Activated naive CD8-positive, alpha-beta T cell treated with anti-CD3 and anti-CD28 coated beads, Interleukin-2, amount 10 ng/mL, durations not matched to agents 7 days and 5 days (primary cell): ENCODE results near the gene EPHA2. TPM values are rescaled to one million over a fixed set of nuclear protein-coding genes. Genes with fewer than 3 reads are reported as not detected.

Experiments
- ATAC-seq: fragments of 150-1000 bp; cut with Tn5 transposase; one replicate; pipeline ENCODE4 v1.10.0; 2021; ENCODE audit warnings: low read depth, moderate library complexity
- POLR2A ChIA-PET: fragments of 350-600 bp; sonication (Branson Sonifier 250); formaldehyde crosslinking; loops from one replicate; lab custom pipeline; 2021; ENCODE audit warnings: antibody characterized with exemption; lab: Charles Lee
- DNase-seq: peaks from one replicate; pipeline ENCODE4 v3.0.0; 2021
- H3K27ac Mint-ChIP-seq: one replicate; pipeline ENCODE4 v1.8.0; 2022; ENCODE audit warnings: mild to moderate bottlenecking, mixed read lengths
- H3K27me3 Mint-ChIP-seq: one replicate; pipeline ENCODE4 v1.8.0; 2022; ENCODE audit warnings: mild to moderate bottlenecking, moderate library complexity, mixed read lengths
- H3K36me3 Mint-ChIP-seq: one replicate; pipeline ENCODE4 v1.8.0; 2021; ENCODE audit warnings: mild to moderate bottlenecking, mixed read lengths
- H3K4me1 Mint-ChIP-seq: one replicate; pipeline ENCODE4 v1.8.0; 2021; ENCODE audit warnings: mixed read lengths
- H3K4me3 Mint-ChIP-seq: one replicate; pipeline ENCODE4 v1.8.0; 2022; ENCODE audit warnings: mild to moderate bottlenecking, moderate library complexity, mixed read lengths
- H3K9me3 Mint-ChIP-seq: one replicate; pipeline ENCODE4 v1.8.0; 2021; ENCODE audit warnings: mixed read lengths
- total RNA-seq, 2 experiments: library from RNA; stranded (reverse); gene quantifications; one replicate each; pipeline ENCODE4 v1.2.3, GENCODE V29; 2021

EPHA2 gene
- total RNA-seq, 2 experiments from 2014 or later: not detected

DNA sequence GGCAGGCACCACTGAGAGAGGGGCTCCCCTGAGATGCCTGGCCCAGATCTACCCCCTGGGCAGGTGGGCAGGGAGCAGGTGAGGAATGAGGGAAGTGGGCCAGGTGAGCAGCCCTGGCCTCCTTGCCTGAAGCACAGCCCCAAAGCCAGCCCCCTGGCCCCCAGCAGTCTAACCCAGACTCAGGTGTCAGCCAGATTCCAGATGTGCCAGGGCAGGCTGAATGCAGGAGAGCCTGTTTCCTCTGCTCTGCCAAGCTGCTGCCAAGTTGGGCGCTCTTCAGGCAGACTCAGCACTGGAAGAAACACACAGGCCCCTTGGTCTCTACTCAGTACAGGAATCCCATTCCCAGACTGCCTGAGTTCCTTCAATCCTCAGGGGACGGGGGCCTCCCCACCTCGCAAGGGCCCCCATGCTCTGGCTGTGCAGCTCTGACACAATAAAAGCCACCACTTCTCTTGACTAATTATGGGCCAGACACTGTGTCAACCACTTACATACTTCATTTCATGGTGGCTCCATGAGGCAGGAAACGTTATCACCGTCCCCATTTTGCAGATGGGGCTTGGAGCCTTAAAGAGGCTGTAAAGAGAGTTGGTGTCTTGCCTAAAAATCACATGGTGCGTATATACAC, 36.2 kb upstream of the EPHA2 start:
- Mint-ChIP-seq H3K9me3 (no peaks in the 10 kb centered on the region), H3K27ac (no peak overlapping the region), H3K4me1 (peaks cover 3% of the 10 kb centered on the region), H3K36me3 (no peaks in the 10 kb centered on the region), H3K27me3 (peaks cover 3% of the 10 kb centered on the region), H3K4me3 (no peak overlapping the region)
- POLR2A ChIA-PET: no interaction called here
- DNase-seq (no peak), ATAC-seq (no peak)

DNA sequence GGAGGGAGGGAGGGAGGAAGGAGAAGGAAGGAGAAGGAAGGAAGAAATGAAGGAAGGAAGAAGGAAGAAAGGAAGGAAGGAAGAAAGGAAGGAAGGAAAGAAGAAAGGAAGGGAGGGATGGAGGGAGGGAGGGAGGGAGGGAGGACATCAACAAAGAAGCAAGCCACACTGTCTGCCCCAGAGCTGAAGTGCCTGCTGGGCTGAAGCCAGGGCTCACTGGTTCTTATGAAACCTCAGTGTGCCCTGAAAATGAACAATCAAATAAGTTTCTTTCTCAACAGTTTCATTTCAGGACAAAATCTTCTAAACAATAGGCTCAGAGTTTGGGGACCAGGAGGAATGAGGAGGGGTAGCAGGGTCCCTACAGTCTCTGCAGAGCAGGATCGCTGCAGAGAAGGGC, 35.4 kb upstream of the EPHA2 start:
- Mint-ChIP-seq H3K36me3 (no peaks in the 10 kb centered on the region), H3K27ac (no peak overlapping the region), H3K4me3 (no peak overlapping the region), H3K4me1 (peaks cover 3% of the 10 kb centered on the region), H3K27me3 (peaks cover 3% of the 10 kb centered on the region), H3K9me3 (no peaks in the 10 kb centered on the region)
- POLR2A ChIA-PET: no interaction called here
- ATAC-seq (no peak), DNase-seq (no peak)

DNA sequence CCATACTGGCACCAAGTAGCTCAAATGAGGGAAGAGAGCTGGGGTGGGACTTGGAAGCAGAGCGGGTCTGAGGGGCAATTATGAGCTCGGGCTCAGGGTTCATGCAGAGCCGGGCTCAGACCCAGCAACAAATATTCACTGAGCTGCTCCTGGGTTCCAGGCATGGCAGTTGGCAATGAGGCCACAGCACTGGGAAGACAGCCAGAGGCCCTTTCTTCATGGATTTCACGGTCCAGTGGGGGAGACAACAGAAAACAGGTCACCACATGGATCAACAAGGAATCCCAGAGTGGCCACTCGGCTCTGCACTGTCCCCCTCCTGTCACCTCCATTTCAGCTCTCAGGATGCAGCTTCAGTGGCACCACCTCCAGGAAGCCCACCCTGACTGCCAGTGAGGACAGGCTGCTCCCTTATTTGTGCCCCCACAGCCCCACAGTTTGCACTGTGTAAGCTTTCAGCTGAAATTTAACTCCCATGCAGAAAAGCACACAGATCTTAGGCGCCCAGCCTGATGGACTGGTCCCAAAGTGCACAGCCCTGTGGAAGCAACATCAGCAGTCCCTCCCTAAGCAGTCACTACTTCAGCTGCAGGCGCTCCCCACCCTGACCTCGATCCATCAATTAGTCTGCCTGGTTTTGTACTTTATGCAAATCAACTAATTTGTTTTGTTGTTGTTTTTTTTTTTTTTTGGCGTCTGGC, 34.2 kb upstream of the EPHA2 start:
- ATAC-seq (no peak), DNase-seq (no peak)
- Mint-ChIP-seq H3K27me3 (peaks cover 3% of the 10 kb centered on the region), H3K9me3 (no peaks in the 10 kb centered on the region), H3K4me3 (no peak overlapping the region), H3K4me1 (peaks cover 3% of the 10 kb centered on the region), H3K27ac (no peak overlapping the region), H3K36me3 (no peaks in the 10 kb centered on the region)
- POLR2A ChIA-PET: interaction anchor here (1.0 kb wide), 1 partner anchor 111 kb away, joined by 6 read pairs; no protein-coding TSS in a partner anchor

DNA sequence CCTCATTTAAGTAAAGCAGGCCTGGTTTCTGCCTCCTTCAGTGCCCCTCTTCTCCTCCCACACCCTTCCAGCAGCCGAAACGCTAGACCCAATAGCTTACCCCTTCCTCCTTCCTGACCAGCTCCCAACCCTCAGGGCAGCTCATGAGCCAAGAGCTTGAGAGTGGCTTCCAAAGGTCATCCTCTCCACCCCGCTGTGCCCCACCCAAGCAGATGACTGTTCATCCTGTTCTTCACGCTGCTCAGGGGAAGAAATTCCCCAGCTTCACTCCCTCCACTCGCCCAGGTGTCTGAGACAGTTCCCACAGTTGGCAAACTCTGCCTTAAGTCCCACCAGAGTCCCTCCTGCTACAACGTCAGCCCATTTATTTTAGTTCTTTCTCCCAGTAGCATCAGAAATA, 33.1 kb upstream of the EPHA2 start:
- Mint-ChIP-seq H3K4me3 (no peak overlapping the region), H3K27ac (no peak overlapping the region), H3K4me1 (peaks cover 3% of the 10 kb centered on the region), H3K9me3 (no peaks in the 10 kb centered on the region), H3K36me3 (no peaks in the 10 kb centered on the region), H3K27me3 (peaks cover 3% of the 10 kb centered on the region)
- POLR2A ChIA-PET: interaction anchor here (1.4 to 1.6 kb wide), 2 partner anchors 110 to 175 kb away, joined by 3 to 6 read pairs; no protein-coding TSS in a partner anchor
- ATAC-seq (no peak), DNase-seq (no peak)

DNA sequence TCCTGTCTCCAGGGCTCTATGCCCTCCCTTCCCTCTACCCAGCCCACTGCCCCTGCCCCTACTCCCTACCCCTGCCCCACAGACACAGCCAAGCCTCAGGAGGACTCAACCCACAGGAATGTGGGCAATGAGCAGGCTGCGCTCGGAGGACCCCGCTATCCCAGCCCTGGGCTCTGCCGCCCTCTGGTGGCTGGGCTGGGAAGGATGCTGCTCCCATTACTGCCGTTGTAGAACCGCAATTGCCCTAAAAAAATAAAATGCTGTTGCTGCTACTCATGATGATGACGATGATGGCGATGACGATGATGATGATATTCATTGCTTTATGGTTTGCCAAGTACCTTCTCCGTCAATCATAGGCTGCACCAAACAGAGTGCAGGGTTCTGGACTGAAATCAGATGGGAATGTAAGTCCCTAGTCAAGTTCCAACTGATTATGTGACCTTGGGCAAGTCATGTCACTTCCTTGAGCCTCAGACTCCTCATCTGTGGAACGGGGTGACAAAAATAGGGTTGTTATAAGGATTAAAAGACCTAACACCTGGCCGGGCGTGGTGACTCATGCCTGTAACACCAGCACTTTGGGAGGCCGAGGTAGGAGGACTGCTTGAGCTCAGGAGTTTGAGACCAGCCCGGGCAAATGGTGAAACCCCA, 32.0 kb upstream of the EPHA2 start:
- peaks cover 3% of the 10 kb centered on the region for H3K4me1 Mint-ChIP-seq
- H3K36me3 Mint-ChIP-seq: no peaks in the 10 kb centered on the region
- peaks cover 3% of the 10 kb centered on the region for H3K27me3 Mint-ChIP-seq
- DNase-seq (peak; percentile 87), ATAC-seq (peak; percentile 74)
- H3K4me3 Mint-ChIP-seq: no peak overlapping the region
- H3K9me3 Mint-ChIP-seq: no peaks in the 10 kb centered on the region
- H3K27ac Mint-ChIP-seq: no peak overlapping the region
- POLR2A ChIA-PET: interaction anchor here (1.0 to 1.6 kb wide), 3 partner anchors 106 to 176 kb away, joined by 3 to 6 read pairs (median 5); no protein-coding TSS in a partner anchor

DNA sequence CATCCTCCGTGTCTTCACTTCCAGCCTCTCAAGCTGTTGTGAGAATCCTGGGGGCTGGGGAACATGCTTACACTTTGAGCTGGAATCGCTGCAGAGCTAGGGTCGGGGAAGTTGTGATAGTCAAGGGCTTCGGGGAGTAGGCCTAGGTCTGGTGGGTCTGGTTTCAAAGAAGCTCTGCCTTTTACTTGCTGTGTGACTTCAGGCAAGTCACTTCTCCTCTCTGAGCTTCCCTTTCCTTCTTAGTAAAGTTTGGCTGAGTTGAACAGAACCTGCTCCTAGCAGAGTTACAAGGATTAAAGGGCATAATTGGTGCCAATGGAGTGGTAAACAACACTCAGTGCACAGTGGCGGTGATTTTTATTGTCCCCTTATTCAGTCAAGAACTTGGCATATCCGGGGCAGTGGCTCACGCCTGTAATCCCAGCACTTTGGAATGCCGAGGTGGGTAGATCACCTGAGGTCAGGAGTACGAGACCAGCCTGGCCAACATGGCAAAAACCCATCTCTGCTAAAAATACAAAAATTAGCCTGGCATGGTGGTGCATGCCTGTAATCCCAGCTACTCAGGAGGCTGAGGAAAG, 30.9 kb upstream of the EPHA2 start:
- POLR2A ChIA-PET: interaction anchor here (1.0 to 1.4 kb wide), 2 partner anchors 105 to 108 kb away, joined by 5 to 6 read pairs; no protein-coding TSS in a partner anchor
- no peak for DNase-seq
- no peak for ATAC-seq
- Mint-ChIP-seq H3K27ac (no peak overlapping the region), H3K4me1 (peaks cover 3% of the 10 kb centered on the region), H3K9me3 (no peaks in the 10 kb centered on the region), H3K4me3 (no peak overlapping the region), H3K36me3 (no peaks in the 10 kb centered on the region), H3K27me3 (peaks cover 3% of the 10 kb centered on the region)

DNA sequence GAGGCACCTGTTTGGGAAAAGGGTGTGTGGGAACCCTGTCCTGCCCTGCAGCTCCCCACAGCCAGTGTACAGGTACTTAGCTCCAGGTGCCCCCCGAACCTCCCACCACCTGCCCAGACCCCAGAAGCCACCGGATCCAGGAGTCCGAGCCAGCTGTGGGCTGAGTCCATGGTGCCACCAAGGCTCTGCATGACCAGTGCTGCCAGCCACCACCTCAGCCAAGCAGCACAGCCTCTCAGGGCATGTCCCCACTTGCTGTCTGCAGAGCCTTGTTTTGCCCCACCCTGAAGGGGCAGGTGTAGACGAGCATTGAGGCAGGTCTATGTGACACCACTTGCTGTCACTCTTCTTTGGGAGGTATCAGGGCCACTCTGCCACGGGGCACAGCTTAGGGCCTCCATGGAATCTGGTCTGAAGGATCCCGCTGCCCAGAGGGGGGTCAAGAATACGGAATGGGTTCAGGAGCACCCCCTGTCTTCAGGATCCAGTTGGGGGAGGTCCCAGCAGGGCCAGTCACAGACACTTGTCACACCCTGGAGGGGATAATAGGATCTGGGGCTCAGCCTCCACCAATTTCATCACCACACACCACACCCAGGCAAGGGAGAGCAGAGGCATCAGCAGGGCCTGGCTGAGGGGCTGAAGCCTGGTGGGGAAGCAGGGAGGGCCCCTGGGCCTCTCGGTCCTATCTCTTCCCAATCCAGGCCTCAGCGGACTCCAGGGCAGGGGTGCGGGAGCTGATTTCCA, 28.9 kb upstream of the EPHA2 start:
- peaks cover 2% of the 10 kb centered on the region for H3K27me3 Mint-ChIP-seq
- POLR2A ChIA-PET: no interaction called here
- H3K4me1 Mint-ChIP-seq: peaks cover 3% of the 10 kb centered on the region
- ATAC-seq: no peak
- H3K27ac Mint-ChIP-seq: no peak overlapping the region
- no peaks in the 10 kb centered on the region for H3K9me3 Mint-ChIP-seq
- DNase-seq: no peak
- H3K4me3 Mint-ChIP-seq: no peak overlapping the region
- H3K36me3 Mint-ChIP-seq: no peaks in the 10 kb centered on the region

DNA sequence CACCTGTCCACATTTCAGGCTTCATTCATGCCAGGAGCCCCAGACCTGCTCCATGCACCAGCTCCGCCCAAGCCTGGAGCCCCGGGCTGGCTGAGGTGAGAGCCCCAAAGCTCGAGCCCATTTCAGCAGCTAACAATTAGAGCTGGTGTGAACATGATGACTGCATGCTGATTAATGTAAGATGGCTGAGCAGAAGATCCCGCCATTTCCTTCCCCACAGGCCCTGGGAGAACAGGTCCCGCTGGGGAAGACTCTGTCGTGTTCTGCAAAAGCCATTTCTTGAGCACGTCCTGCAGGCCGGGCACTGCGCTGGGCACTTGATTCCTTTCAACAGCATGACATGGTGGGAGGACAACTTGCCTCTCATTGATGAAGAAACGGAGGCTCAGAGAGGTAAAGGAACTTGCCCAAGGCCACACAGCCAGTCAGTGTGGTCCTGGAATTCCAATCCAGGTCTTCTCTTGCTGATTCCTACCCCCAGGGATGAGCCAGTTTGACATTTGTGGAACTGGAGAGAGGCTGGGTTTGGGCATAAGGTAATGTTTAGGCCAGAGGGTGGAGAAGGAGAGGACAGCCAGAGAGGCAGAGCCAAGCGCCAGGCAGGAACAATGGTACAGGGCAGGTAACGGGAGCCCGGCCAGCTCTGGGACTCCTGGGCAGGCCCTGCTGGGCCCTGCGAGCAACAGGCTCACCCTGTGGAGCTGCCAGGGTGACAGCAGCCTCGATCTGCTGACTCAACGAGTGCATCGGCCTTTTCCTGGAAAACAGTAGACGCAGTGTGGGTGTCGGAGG, 28.1 kb upstream of the EPHA2 start:
- Mint-ChIP-seq H3K27ac (no peak overlapping the region), H3K9me3 (no peaks in the 10 kb centered on the region), H3K4me3 (no peak overlapping the region), H3K27me3 (no peaks in the 10 kb centered on the region), H3K4me1 (peaks cover 3% of the 10 kb centered on the region), H3K36me3 (no peaks in the 10 kb centered on the region)
- no peak for DNase-seq
- POLR2A ChIA-PET: no interaction called here
- ATAC-seq: no peak

DNA sequence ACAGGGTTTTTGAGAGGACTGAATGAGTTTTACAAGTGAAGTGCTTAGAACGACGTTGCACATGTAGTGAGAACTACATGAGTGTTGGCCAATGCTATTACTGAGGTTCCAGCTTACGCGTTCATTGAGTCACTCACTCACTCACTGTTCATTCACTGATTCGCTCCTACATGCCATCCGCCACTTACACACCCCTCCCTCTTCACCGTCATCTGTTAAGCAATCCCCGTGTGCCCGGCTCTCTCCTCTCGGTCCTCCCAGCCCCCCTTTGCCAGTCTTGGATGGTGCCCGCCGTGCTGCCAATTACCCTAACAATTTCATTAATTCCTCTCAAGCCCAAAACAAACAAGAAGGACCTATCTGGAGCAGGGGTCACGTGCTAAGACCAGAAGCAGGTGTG, 27.3 kb upstream of the EPHA2 start:
- Mint-ChIP-seq H3K9me3 (no peaks in the 10 kb centered on the region), H3K4me1 (peaks cover 3% of the 10 kb centered on the region), H3K27me3 (no peaks in the 10 kb centered on the region), H3K36me3 (no peaks in the 10 kb centered on the region), H3K27ac (no peak overlapping the region), H3K4me3 (no peak overlapping the region)
- no peak for ATAC-seq
- POLR2A ChIA-PET: no interaction called here
- no peak for DNase-seq

DNA sequence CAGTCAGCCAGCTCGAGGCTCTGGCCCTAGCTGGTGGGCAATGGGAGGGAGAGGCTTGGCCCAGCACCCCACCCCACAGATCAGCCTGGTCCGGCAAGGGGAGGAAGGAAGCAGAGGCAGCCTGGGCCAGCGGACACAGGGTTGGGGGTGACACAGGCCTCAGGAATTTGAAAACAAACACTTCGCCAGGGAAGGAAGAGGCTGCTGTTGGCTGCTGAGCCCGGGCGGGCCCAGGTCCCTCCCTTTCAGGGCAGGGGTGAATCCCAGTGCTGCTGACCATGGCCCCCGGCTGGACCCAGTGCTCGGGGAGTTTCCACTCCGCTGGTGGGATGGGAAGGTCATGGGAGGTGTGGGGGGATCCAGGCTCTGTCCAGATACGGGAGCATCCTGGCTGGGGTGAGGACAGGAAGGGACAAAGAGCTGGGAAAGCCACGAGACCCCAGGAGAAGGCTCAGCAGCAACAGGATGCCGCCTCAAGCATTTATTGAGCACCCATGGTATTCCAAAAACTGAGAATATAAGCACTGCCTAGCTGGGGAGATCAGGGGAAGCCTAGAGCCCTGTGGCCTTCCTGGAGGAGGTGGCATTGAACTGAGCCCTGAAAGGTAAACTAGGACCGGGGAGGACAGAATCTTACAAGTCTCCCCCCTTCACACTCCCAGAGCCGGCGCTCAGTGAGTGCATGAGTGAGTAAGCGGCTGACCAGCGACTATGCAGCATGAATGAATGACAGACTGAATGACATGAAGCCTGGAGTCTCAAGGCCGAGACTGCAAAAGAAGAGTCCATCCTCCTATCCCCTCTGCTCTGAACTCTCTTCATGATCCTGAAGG, 26.2 kb upstream of the EPHA2 start:
- Mint-ChIP-seq H3K4me3 (no peak overlapping the region), H3K4me1 (no peaks in the 10 kb centered on the region), H3K27me3 (peaks cover 2% of the 10 kb centered on the region), H3K9me3 (no peaks in the 10 kb centered on the region), H3K36me3 (no peaks in the 10 kb centered on the region), H3K27ac (no peak overlapping the region)
- POLR2A ChIA-PET: interaction anchor here (0.6 kb wide), 2 partner anchors 97 to 318 kb away, joined by 3 to 4 read pairs; no protein-coding TSS in a partner anchor
- ATAC-seq (no peak), DNase-seq (no peak)

DNA sequence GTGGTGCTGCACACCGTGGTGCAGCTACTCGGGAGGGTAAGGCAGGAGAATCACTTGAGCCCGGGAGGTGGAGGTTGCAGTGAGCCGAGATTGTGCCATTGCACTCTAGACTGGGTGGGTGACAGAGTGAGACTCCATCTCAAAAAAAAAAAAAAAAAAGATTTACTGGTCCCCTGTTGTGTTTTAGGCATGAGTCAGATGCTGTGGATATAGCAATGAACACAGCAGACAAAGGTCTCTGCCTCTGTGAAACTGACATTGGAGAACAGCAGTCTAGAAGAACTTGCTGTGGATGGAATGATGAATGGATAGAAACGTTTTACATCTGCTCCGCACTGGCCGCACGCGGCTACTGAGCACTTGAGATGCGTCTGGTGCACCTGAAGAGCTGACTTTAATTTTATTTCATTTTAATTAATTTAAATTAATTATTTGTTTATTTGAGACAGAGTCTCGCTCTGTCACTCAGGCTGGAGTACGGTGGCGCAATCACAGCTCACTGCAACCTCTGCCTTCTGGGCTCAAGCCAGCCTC, 24.5 kb upstream of the EPHA2 start:
- no peak overlapping the region for H3K4me3 Mint-ChIP-seq
- no peak overlapping the region for H3K27ac Mint-ChIP-seq
- DNase-seq (no peak), ATAC-seq (no peak)
- no peaks in the 10 kb centered on the region for H3K9me3 Mint-ChIP-seq
- no peaks in the 10 kb centered on the region for H3K4me1 Mint-ChIP-seq
- H3K27me3 Mint-ChIP-seq: peaks cover 2% of the 10 kb centered on the region
- no peaks in the 10 kb centered on the region for H3K36me3 Mint-ChIP-seq
- POLR2A ChIA-PET: interaction anchor here (0.7 to 0.8 kb wide), 2 partner anchors 46 to 171 kb away, joined by 4 read pairs; no protein-coding TSS in a partner anchor
